ENCODE results near the gene ZNF618.

GRCh38 chr9:114017741-114018715, 141.9 kb downstream of the ZNF618 start:
- TF ChIP-seq POLR2A (IDR thresholded peaks at IDR 0.05), result no peak
- TF ChIP-seq, protein P1, sequence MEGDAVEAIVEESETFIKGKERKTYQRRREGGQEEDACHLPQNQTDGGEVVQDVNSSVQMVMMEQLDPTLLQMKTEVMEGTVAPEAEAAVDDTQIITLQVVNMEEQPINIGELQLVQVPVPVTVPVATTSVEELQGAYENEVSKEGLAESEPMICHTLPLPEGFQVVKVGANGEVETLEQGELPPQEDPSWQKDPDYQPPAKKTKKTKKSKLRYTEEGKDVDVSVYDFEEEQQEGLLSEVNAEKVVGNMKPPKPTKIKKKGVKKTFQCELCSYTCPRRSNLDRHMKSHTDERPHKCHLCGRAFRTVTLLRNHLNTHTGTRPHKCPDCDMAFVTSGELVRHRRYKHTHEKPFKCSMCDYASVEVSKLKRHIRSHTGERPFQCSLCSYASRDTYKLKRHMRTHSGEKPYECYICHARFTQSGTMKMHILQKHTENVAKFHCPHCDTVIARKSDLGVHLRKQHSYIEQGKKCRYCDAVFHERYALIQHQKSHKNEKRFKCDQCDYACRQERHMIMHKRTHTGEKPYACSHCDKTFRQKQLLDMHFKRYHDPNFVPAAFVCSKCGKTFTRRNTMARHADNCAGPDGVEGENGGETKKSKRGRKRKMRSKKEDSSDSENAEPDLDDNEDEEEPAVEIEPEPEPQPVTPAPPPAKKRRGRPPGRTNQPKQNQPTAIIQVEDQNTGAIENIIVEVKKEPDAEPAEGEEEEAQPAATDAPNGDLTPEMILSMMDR (IDR thresholded peaks at IDR 0.05), result no peak

Measured in ovary (tissue), 3 donors.